SJSA1 (cell line): ENCODE data around the gene TRABD. TPM values are rescaled to one million over a fixed set of nuclear protein-coding genes. Genes with fewer than 3 reads are reported as not detected.

Source experiments
- DNase-seq, 2 experiments: peaks; one replicate each; pipeline ENCODE4 v3.0.0-alpha.2; 2015 to 2020; ENCODE audit warnings: low spot score in 2 of 2, low read depth in 1 of 2
- H3K27ac ChIP-seq: fragments of 250-450 bp; sonication (Bioruptor Pico); 2 replicates; pipeline ENCODE4 v1.5.1; 2020; ENCODE audit warnings: mild to moderate bottlenecking, moderate library complexity
- H3K27me3 ChIP-seq: fragments of 250-450 bp; sonication (Bioruptor Pico); replicated peaks from 2 replicates; pipeline ENCODE4 v1.5.1; 2020; ENCODE audit warnings: mild to moderate bottlenecking, moderate library complexity
- H3K36me3 ChIP-seq: fragments of 250-450 bp; sonication (Bioruptor Pico); 2 replicates; pipeline ENCODE4 v1.5.1; 2020; ENCODE audit warnings: mild to moderate bottlenecking
- H3K4me1 ChIP-seq: fragments of 250-450 bp; sonication (Bioruptor Pico); replicated peaks from 2 replicates; pipeline ENCODE4 v1.6.1; 2021; ENCODE audit warnings: mild to moderate bottlenecking
- H3K4me3 ChIP-seq: fragments of 250-450 bp; sonication (Bioruptor Pico); 2 replicates; pipeline ENCODE4 v1.5.1; 2020; ENCODE audit warnings: mild to moderate bottlenecking
- H3K9me3 ChIP-seq: fragments of 250-450 bp; sonication (Bioruptor Pico); replicated peaks from 2 replicates; pipeline ENCODE4 v1.5.1; 2020; ENCODE audit warnings: mild to moderate bottlenecking
- total RNA-seq: library from RNA; depleted of rRNA; stranded (reverse); fragments of >200 nt; shearing (Covaris generic); gene quantifications from 2 replicates; pipeline ENCODE4 v1.2.3, GENCODE V29; 2014

TRABD gene
- total RNA-seq, 1 experiment from 2014 or later: 29.1 TPM

DNA sequence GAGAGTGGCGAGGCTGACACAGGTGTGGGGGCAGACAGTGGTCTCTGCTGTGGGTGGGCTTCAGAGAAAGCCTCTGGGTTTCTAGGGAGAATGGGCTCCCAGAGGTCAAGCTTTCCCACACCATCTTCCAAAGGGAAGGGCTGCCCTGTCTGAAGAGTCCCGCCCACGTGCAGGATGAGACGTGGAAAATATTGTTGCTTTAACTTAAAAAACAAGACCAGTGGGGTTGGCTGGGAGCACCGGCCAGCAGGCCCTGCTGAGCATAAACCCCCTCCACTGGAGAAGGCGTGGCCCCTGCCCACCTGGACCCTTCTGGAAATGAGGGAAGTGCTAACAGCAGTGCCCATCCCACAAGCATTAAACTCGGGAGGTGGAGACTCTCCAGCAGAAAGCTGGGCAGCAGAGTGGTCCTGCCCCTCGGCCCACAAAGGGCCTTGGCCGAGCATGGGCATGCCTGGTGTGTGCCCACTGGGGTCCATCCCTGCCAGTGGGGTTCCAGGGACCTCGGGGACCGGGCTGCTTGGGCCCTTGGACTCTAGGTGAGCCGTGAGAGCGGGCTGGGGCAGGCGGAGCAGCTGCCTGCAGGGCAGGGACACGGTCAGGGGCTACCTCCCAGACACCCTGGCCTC is 30.5 kb downstream of the TRABD start:
- DNase-seq: no peak
- no peaks in the 10 kb centered on the region for H3K4me1 ChIP-seq
- H3K4me3 ChIP-seq: no peak overlapping the region
- H3K27me3 ChIP-seq: no peaks in the 10 kb centered on the region
- H3K27ac ChIP-seq: no peak overlapping the region
- peaks cover 86% of the 10 kb centered on the region for H3K36me3 ChIP-seq
- H3K9me3 ChIP-seq: no peaks in the 10 kb centered on the region

DNA sequence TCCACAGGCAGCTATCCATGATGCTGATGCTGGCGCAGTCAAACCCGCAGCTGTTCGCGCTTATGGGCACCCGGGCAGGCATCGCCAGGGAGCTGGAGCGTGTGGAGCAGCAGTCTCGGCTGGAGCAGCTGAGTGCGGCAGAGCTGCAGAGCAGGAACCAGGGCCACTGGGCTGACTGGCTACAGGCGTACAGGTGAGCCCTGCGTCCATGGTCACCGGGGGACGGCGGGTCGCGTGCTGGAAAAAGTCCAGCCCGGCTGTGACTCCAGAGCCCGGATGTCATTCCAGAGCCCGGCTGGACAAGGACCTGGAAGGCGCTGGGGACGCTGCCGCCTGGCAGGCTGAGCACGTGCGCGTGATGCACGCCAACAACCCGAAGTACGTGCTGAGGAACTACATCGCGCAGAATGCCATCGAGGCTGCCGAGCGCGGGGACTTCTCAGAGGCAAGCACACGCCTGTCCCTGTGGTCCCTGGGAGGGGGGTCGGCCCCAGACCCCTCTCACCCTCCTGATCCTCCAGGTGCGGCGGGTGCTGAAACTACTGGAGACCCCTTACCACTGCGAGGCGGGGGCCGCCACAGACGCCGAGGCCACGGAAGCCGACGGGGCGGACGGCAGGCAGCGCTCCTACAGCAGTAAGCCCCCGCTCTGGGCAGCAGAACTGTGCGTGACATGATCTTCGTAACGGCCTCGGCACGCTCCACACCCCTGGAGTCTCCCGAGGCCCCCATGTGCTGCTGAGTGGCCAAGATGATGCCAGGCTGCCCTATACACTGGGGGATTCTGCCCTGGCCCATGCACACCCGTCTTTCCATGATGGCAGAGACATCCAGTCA is 31.2 kb downstream of the TRABD start:
- Histone ChIP-seq H3K36me3 (peaks cover 87% of the 10 kb centered on the region), H3K9me3 (no peaks in the 10 kb centered on the region), H3K4me1 (no peaks in the 10 kb centered on the region), H3K4me3 (no peak overlapping the region), H3K27me3 (no peaks in the 10 kb centered on the region), H3K27ac (no peak overlapping the region)
- DNase-seq: no peak

DNA sequence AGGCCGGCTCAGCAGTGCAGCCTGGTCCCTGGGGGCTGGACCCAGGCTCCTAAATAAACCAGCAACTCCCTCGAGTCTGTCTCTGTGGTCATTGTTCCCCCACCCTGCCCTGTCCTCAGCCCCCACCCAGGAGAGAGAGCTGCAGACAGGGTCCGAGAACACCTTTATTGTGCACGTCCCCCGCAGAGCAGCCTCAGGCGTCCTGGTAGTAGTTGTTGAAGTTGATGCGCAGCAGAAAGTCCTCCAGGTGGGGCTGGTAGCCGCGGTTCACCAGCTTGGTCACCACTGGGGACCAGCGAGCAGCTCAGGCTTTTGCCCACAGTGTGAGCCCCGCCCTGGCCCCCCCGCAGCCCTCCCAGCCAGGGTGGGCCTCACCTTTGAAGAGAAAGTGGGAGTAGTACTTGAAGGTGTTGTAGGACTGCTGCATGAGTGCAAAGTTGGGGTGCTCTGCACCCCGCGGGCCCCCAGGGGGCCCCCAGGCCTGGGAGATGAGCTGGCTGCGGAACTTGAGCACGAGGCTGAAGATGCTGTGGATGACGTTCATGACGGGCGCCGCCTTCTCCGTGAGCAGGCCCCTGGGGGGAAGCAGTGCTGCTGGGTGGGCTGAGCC is 31.9 kb downstream of the TRABD start:
- H3K4me3 ChIP-seq: no peak overlapping the region
- H3K4me1 ChIP-seq: no peaks in the 10 kb centered on the region
- H3K9me3 ChIP-seq: no peaks in the 10 kb centered on the region
- no peak overlapping the region for H3K27ac ChIP-seq
- no peaks in the 10 kb centered on the region for H3K27me3 ChIP-seq
- peaks cover 94% of the 10 kb centered on the region for H3K36me3 ChIP-seq
- DNase-seq: no peak

DNA sequence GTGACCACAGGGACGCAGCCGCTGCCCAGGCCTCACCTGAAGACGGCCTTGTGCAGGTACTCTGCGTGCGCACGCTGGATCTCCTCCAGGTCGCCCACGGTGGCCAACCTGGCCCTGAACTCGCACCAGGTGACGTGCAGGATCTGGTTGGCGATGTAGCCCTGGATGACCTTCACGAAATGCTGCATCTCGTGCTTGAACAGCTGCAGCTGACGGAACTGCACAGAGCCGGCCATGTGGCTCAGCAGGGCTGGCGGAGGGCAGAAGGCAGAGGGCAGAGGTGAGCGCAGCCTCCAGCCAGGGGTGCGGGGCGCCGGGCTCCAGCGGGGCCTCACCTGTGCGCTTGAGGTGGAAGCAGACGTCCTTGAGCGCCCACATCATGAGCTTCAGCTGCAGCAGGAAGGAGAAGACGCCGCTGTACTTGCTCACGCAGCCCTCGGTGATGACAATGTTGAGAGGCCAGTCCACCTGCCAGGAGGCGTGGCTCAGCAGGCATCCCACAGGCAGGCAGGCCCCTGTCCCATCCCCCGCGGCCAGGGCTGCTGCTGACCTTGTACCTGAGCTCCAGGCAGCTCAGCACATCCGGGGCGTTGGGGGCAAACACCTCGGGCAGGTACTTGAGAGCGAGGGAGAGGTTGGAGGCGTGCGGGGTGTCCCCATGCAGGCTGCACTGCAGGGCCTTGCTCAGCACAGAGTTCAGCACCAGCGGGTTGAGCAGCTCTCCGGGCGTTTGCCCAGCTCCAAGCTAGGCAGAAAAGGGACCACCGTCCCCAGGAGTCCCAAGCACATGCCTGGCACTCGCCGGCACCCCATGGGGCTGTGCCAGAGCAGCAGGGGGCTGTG is 32.7 kb downstream of the TRABD start:
- no peaks in the 10 kb centered on the region for H3K27me3 ChIP-seq
- no peak for DNase-seq
- peaks cover 95% of the 10 kb centered on the region for H3K36me3 ChIP-seq
- H3K4me1 ChIP-seq: no peaks in the 10 kb centered on the region
- H3K27ac ChIP-seq: no peak overlapping the region
- H3K4me3 ChIP-seq: no peak overlapping the region
- H3K9me3 ChIP-seq: no peaks in the 10 kb centered on the region

DNA sequence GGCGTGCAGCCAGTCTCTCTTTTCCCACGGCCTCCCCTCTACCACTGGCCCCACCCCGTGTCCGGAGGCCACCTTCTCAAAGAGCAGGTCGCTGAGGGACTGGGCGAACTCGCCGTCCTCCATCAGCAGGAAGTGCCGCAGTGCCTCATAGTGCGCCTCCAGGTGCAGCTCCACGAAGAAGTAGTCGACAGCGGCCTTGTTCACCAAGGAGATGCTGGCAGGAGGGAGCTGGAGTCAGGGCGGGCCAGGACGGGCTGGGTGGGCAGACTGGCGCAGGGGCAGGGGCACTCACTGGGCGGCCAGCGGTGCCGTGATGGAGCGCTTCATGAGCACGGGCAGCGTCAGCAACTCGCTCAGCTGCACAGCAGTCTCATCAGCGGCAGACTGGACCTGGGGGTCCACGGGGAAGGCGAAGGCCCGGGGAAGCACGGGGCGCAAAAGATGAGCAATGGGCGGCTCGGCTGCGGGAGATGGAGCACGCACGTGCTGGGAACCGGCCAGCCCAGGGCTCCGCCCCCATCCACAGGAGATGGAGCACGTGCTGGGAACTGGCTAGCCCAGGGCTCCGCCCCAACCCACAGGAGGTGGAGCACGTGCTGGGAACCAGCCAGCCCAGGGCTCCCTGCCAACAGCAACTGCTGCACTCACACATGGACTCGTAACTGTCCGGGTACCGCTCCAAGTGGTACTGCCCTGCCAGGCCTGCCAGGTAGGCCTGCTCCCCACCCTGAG is 33.4 kb downstream of the TRABD start:
- H3K27me3 ChIP-seq: no peaks in the 10 kb centered on the region
- H3K4me3 ChIP-seq: no peak overlapping the region
- peaks cover 91% of the 10 kb centered on the region for H3K36me3 ChIP-seq
- no peaks in the 10 kb centered on the region for H3K9me3 ChIP-seq
- no peak for DNase-seq
- no peaks in the 10 kb centered on the region for H3K4me1 ChIP-seq
- H3K27ac ChIP-seq: no peak overlapping the region

DNA sequence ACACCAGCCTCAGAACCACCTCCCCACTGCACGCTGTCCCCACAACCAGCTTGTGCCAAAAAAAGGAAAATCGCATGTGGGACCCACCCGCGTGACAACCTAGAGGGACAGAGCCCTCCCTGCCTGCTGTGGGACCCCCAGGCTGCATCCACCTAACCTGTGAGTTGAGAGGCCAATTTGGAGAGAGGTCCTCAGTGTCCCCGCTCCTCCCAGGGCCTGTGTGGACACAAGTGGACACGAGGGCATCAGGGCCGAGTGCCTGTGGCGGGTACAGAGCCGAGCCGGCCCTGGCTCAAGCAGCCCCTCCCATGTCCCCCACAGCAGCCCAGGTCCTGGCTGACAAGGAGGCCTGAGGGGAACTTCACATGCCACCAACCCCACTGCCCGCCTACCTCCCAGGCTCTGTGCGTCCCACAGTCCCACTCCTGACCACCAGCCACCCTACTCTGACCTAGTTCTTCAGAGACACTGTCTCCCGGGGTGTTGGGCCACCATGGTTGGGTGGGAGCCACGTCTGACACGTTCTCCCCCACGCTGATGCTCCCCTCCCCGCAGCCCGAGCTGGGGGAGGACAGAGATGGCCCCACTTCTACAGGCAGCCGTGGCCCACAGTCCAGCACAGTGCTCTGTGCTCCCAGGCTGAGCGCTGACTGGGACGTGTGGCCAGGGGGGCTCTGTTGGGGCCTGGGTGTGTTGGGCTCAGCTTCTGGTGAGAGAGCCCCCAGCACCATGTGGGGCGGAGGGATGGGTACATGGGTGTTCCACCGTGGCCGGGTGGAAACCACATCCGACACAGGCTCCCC is 34.3 kb downstream of the TRABD start:
- no peak overlapping the region for H3K27ac ChIP-seq
- H3K4me3 ChIP-seq: no peak overlapping the region
- H3K4me1 ChIP-seq: no peaks in the 10 kb centered on the region
- no peaks in the 10 kb centered on the region for H3K27me3 ChIP-seq
- DNase-seq: no peak
- peaks cover 87% of the 10 kb centered on the region for H3K36me3 ChIP-seq
- H3K9me3 ChIP-seq: no peaks in the 10 kb centered on the region

DNA sequence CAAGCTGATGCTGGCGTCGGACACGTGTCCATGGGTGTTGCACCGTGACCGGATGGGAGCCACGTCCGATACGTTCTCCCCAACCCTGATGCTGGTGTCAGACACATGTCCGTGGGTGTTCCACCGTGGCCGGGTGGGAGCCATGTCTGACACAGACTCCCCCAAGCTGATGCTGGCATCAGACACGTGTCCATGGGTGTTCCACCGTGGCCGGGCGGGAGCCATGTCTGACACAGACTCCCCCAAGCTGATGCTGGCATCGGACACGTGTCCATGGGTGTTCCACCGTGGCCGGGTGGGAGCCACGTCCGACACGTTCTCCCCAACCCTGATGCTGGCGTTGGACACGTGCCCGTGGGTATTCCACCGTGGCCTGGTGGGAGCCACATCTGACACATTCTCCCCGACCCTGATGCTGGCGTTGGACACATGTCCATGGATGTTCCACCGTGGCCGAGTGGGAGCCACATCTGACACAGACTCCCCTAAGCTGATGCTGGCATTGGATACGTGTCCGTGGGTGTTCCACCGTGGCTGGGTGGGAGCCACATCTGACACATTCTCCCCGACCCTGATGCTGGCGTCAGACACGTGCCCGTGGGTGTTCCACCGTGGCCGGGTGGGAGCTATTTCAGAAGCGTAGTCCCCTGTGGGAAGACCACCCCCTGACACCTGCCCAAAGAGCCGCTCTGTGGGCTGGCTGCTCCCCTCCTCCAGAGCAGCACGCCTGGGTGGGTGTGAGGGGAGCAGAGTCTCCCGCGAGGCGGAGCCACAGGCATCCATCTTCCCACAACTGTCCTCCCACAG is 35.1 kb downstream of the TRABD start:
- H3K4me3 ChIP-seq: no peak overlapping the region
- H3K36me3 ChIP-seq: peaks cover 88% of the 10 kb centered on the region
- no peaks in the 10 kb centered on the region for H3K27me3 ChIP-seq
- no peaks in the 10 kb centered on the region for H3K4me1 ChIP-seq
- no peak overlapping the region for H3K27ac ChIP-seq
- no peak for DNase-seq
- H3K9me3 ChIP-seq: no peaks in the 10 kb centered on the region

DNA sequence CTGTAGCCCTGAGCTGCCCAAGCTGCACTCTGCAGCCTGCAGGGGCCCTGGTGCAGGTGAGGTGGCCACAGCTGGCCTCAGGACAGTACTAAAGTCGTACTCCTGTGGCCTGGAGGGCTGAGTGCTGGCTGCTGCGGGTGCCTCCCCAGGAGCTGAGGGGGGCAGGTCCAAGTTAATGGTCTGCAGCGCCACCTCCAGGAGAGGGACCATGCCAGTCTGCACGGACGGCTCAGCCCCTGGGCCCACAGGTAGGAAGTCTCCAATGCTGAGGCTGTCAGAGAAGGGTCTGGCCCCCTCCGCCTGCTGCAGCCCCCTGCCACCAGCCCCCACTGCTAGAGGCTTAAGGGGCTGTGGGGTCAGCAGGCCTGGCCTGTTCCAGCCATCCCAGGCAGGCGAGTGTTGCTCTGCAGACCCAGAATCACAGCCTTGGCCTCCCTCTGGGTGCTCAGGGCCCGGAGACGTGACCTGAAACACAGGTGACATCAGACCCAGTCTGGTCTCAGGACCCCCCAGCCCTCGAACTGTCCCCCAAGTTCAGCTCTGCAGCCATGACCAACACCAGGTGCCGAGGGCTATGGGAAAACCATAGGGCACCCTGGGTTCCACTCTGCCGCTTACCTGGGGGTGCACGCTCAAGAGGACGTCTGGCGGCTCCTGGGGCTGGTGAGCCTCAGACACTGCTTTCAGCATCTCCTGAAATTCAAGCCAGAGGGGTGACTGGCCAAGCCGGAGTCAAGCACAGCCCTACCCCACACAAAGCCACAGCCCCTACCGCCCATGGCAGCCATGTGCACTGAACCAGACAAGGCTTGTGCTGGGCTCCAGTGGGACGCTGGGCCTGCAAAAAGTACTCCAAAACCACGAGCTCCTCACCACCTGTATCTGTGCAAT is 35.9 kb downstream of the TRABD start:
- H3K36me3 ChIP-seq: peaks cover 85% of the 10 kb centered on the region
- H3K9me3 ChIP-seq: no peaks in the 10 kb centered on the region
- H3K4me1 ChIP-seq: no peaks in the 10 kb centered on the region
- H3K27ac ChIP-seq: no peak overlapping the region
- H3K4me3 ChIP-seq: no peak overlapping the region
- no peaks in the 10 kb centered on the region for H3K27me3 ChIP-seq
- DNase-seq: no peak

DNA sequence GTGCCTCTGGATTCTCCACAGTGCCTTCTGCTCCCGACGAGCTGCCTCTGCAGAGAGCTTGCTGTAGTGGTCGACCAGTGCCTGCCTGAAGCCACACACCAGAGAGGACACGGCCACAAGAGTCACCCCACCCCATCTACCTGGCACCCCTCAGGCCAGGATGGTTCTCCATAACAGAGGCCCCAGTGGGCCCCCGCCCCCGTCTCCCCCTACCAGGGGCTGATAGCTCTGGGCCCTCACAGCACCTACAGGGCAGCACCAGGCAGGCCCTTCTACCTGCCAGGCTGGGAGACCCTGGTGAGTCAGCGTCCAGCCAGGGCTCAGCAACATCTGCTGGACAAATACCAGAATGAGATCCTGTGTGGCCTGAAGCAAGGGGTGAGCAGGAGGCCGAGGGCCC is 36.8 kb downstream of the TRABD start:
- H3K27ac ChIP-seq: no peak overlapping the region
- H3K36me3 ChIP-seq: peaks cover 81% of the 10 kb centered on the region

DNA sequence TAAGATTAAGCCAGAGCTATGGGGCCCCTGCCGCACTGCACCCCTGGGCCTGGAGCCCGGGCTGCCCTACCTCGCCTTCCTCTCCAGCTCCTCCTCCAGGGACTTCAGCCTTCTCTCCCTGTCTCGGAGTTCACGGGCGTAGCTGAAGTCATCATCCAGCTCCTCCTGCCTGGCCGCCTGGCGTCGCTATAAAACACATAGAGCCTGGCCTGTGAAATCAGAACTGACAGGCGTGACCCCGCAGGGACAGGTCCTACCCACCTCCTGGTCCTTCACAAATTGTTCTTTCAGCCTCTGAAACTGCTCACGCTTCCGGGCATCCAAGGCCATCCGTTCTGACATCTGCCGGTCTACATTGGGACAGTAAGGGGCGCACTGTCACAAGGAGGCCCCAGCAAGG is 38.4 kb downstream of the TRABD start:
- Histone ChIP-seq H3K9me3 (no peaks in the 10 kb centered on the region), H3K4me1 (no peaks in the 10 kb centered on the region), H3K36me3 (peaks cover 71% of the 10 kb centered on the region), H3K27ac (no peak overlapping the region), H3K4me3 (no peak overlapping the region), H3K27me3 (no peaks in the 10 kb centered on the region)
- DNase-seq: no peak

More for the DNA sequence above, 36.8 kb downstream of the TRABD start:
- no peaks in the 10 kb centered on the region for H3K9me3 ChIP-seq
- no peaks in the 10 kb centered on the region for H3K4me1 ChIP-seq
- no peak for DNase-seq
- H3K4me3 ChIP-seq: no peak overlapping the region
- H3K27me3 ChIP-seq: no peaks in the 10 kb centered on the region

DNA sequence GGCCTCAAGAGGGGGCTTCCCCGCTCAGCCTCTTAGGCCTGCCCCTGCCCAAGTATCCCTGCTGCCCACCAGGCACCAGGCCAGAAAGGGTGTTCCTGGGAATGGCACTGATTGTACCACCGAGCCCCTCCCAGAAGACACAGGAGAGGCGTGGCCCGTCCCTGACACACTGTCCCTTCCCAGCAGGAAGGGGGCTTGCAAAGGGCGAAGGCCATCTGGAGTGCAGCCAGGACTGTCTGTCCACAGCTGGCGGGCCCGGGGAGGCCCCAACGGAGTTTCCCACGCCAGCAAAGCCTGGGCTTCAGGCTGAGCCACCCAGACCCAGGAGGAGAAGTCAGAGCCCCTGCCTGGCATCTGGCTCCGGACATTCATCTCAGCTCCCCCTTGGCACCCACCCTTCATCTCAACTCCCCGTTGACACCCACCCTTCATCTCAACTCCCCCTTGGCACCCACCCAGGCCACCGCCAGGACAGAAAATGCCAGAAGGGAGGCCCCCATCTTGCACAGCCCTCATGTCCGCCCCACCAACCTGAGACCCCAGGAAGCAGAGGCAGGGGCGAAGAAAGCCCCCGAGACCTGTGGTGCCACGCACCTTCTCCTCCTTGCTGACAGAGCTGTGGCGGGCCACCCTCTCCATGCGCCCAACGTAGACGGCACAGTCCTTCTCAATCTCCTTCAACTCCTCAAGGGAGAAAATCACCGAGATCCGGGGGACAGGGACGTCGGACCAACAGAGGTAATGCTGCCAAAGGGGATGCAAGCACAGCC is 39.7 kb downstream of the TRABD start:
- Histone ChIP-seq H3K36me3 (peaks cover 66% of the 10 kb centered on the region), H3K9me3 (no peaks in the 10 kb centered on the region), H3K4me1 (no peaks in the 10 kb centered on the region), H3K27ac (no peak overlapping the region), H3K4me3 (no peak overlapping the region), H3K27me3 (no peaks in the 10 kb centered on the region)
- DNase-seq: no peak
